ENCODE data around the gene VPS50. TPM values are rescaled to one million over a fixed set of nuclear protein-coding genes. Genes with fewer than 3 reads are reported as not detected.

The VPS50 gene
- total and polyA plus RNA-seq, 4 donors: 28.7 to 95.4 (median 39.3) TPM

- H3K9me3 ChIP-seq (ENCODE audit: control insufficient read depth, insufficient read depth, low read length): no peaks in the 10 kb centered on the region
- no peaks in the 10 kb centered on the region for H3K27me3 ChIP-seq (ENCODE audit: control insufficient read depth, insufficient read depth, low read length)
- DNase-seq (ENCODE audit: low read depth in 4 of 6, low spot score in 6 of 6): peak in 1 of 6 donors; percentile 2
- H3K36me3 ChIP-seq (ENCODE audit: control insufficient read depth, insufficient read depth, low read length): no peaks in the 10 kb centered on the region
- H3K4me1 ChIP-seq (ENCODE audit: control insufficient read depth, insufficient read depth, low read length): no peaks in the 10 kb centered on the region
- H3K4me3 ChIP-seq (ENCODE audit: low read depth, low read length): no peak overlapping the region
- no peak overlapping the region for H3K27ac ChIP-seq (ENCODE audit: low read depth, low read length)
- WGBS (ENCODE audit: insufficient coverage): no CpG with 5 or more reads among the region's 1 CpG
Measured at GRCh38 chr7:93284908-93285307, 52.7 kb downstream of the VPS50 start.

- no peaks in the 10 kb centered on the region for H3K4me1 ChIP-seq (ENCODE audit: control insufficient read depth, insufficient read depth, low read length)
- H3K36me3 ChIP-seq (ENCODE audit: control insufficient read depth, insufficient read depth, low read length): no peaks in the 10 kb centered on the region
- no peaks in the 10 kb centered on the region for H3K9me3 ChIP-seq (ENCODE audit: control insufficient read depth, insufficient read depth, low read length)
- H3K4me3 ChIP-seq (ENCODE audit: low read depth, low read length): no peak overlapping the region
- no peaks in the 10 kb centered on the region for H3K27me3 ChIP-seq (ENCODE audit: control insufficient read depth, insufficient read depth, low read length)
- DNase-seq (ENCODE audit: low read depth in 4 of 6, low spot score in 6 of 6): no peak
- WGBS (ENCODE audit: insufficient coverage): no CpG with 5 or more reads among the region's 2 CpGs
- no peak overlapping the region for H3K27ac ChIP-seq (ENCODE audit: low read depth, low read length)
Measured at GRCh38 chr7:93293229-93293628, 61.1 kb downstream of the VPS50 start.

GRCh38 chr7:93298206-93298605 is 66.0 kb downstream of the VPS50 start:
- Histone ChIP-seq H3K4me1 (ENCODE audit: control insufficient read depth, insufficient read depth, low read length) (no peaks in the 10 kb centered on the region), H3K27me3 (ENCODE audit: control insufficient read depth, insufficient read depth, low read length) (no peaks in the 10 kb centered on the region)
- WGBS (ENCODE audit: insufficient coverage): no CpG with 5 or more reads among the region's 1 CpG

GRCh38 chr7:93298671-93299070 is 66.5 kb downstream of the VPS50 start:
- Histone ChIP-seq H3K36me3 (ENCODE audit: control insufficient read depth, insufficient read depth, low read length) (no peaks in the 10 kb centered on the region), H3K27ac (ENCODE audit: low read depth, low read length) (no peak overlapping the region), H3K27me3 (ENCODE audit: control insufficient read depth, insufficient read depth, low read length) (no peaks in the 10 kb centered on the region), H3K9me3 (ENCODE audit: control insufficient read depth, insufficient read depth, low read length) (no peaks in the 10 kb centered on the region), H3K4me1 (ENCODE audit: control insufficient read depth, insufficient read depth, low read length) (no peaks in the 10 kb centered on the region), H3K4me3 (ENCODE audit: low read depth, low read length) (no peak overlapping the region)
- 100% methylated on average over 1 of the region's 2 CpGs for WGBS (ENCODE audit: insufficient coverage)
- DNase-seq (ENCODE audit: low read depth in 4 of 6, low spot score in 6 of 6): no peak

More at GRCh38 chr7:93298206-93298605, 66.0 kb downstream of the VPS50 start:
- Histone ChIP-seq H3K27ac (ENCODE audit: low read depth, low read length) (no peak overlapping the region), H3K9me3 (ENCODE audit: control insufficient read depth, insufficient read depth, low read length) (no peaks in the 10 kb centered on the region), H3K36me3 (ENCODE audit: control insufficient read depth, insufficient read depth, low read length) (no peaks in the 10 kb centered on the region), H3K4me3 (ENCODE audit: low read depth, low read length) (no peak overlapping the region)
- no peak for DNase-seq (ENCODE audit: low read depth in 4 of 6, low spot score in 6 of 6)

GRCh38 chr7:93301736-93302135 is 69.6 kb downstream of the VPS50 start:
- Histone ChIP-seq H3K4me3 (ENCODE audit: low read depth, low read length) (no peak overlapping the region), H3K9me3 (ENCODE audit: control insufficient read depth, insufficient read depth, low read length) (no peaks in the 10 kb centered on the region), H3K27me3 (ENCODE audit: control insufficient read depth, insufficient read depth, low read length) (no peaks in the 10 kb centered on the region), H3K36me3 (ENCODE audit: control insufficient read depth, insufficient read depth, low read length) (no peaks in the 10 kb centered on the region), H3K4me1 (ENCODE audit: control insufficient read depth, insufficient read depth, low read length) (no peaks in the 10 kb centered on the region), H3K27ac (ENCODE audit: low read depth, low read length) (no peak overlapping the region)
- 67% methylated on average over 1 of the region's 2 CpGs for WGBS (ENCODE audit: insufficient coverage)
- DNase-seq (ENCODE audit: low read depth in 4 of 6, low spot score in 6 of 6): no peak

- WGBS (ENCODE audit: insufficient coverage): 91% methylated on average over 4 of the region's 5 CpGs
- no peaks in the 10 kb centered on the region for H3K9me3 ChIP-seq (ENCODE audit: control insufficient read depth, insufficient read depth, low read length)
- DNase-seq (ENCODE audit: low read depth in 4 of 6, low spot score in 6 of 6): no peak
Measured at GRCh38 chr7:93307131-93307660, 75.0 kb downstream of the VPS50 start.

GRCh38 chr7:93307943-93308342 is 75.8 kb downstream of the VPS50 start:
- Histone ChIP-seq H3K27ac (ENCODE audit: low read depth, low read length) (no peak overlapping the region), H3K4me1 (ENCODE audit: control insufficient read depth, insufficient read depth, low read length) (no peaks in the 10 kb centered on the region), H3K4me3 (ENCODE audit: low read depth, low read length) (no peak overlapping the region), H3K36me3 (ENCODE audit: control insufficient read depth, insufficient read depth, low read length) (no peaks in the 10 kb centered on the region), H3K27me3 (ENCODE audit: control insufficient read depth, insufficient read depth, low read length) (no peaks in the 10 kb centered on the region), H3K9me3 (ENCODE audit: control insufficient read depth, insufficient read depth, low read length) (no peaks in the 10 kb centered on the region)
- no peak for DNase-seq (ENCODE audit: low read depth in 4 of 6, low spot score in 6 of 6)
- no CpG with 5 or more reads among the region's 1 CpG for WGBS (ENCODE audit: insufficient coverage)

More at GRCh38 chr7:93307131-93307660, 75.0 kb downstream of the VPS50 start:
- H3K4me1 ChIP-seq (ENCODE audit: control insufficient read depth, insufficient read depth, low read length): no peaks in the 10 kb centered on the region
- no peak overlapping the region for H3K4me3 ChIP-seq (ENCODE audit: low read depth, low read length)
- no peaks in the 10 kb centered on the region for H3K36me3 ChIP-seq (ENCODE audit: control insufficient read depth, insufficient read depth, low read length)
- no peaks in the 10 kb centered on the region for H3K27me3 ChIP-seq (ENCODE audit: control insufficient read depth, insufficient read depth, low read length)
- H3K27ac ChIP-seq (ENCODE audit: low read depth, low read length): no peak overlapping the region

GRCh38 chr7:93310346-93310745 is 78.2 kb downstream of the VPS50 start:
- Histone ChIP-seq H3K27ac (ENCODE audit: low read depth, low read length) (no peak overlapping the region), H3K4me1 (ENCODE audit: control insufficient read depth, insufficient read depth, low read length) (no peaks in the 10 kb centered on the region), H3K36me3 (ENCODE audit: control insufficient read depth, insufficient read depth, low read length) (no peaks in the 10 kb centered on the region), H3K27me3 (ENCODE audit: control insufficient read depth, insufficient read depth, low read length) (no peaks in the 10 kb centered on the region), H3K9me3 (ENCODE audit: control insufficient read depth, insufficient read depth, low read length) (no peaks in the 10 kb centered on the region), H3K4me3 (ENCODE audit: low read depth, low read length) (no peak overlapping the region)
- 96% methylated on average over 4 of the region's 4 CpGs for WGBS (ENCODE audit: insufficient coverage)
- DNase-seq (ENCODE audit: low read depth in 4 of 6, low spot score in 6 of 6): no peak

- Histone ChIP-seq H3K9me3 (ENCODE audit: control insufficient read depth, insufficient read depth, low read length) (no peaks in the 10 kb centered on the region), H3K4me1 (ENCODE audit: control insufficient read depth, insufficient read depth, low read length) (no peaks in the 10 kb centered on the region), H3K36me3 (ENCODE audit: control insufficient read depth, insufficient read depth, low read length) (no peaks in the 10 kb centered on the region), H3K27ac (ENCODE audit: low read depth, low read length) (no peak overlapping the region), H3K4me3 (ENCODE audit: low read depth, low read length) (no peak overlapping the region), H3K27me3 (ENCODE audit: control insufficient read depth, insufficient read depth, low read length) (no peaks in the 10 kb centered on the region)
- no CpG with 5 or more reads among the region's 3 CpGs for WGBS (ENCODE audit: insufficient coverage)
- no peak for DNase-seq (ENCODE audit: low read depth in 4 of 6, low spot score in 6 of 6)
Measured at GRCh38 chr7:93314449-93314848, 82.3 kb downstream of the VPS50 start.

- WGBS (ENCODE audit: insufficient coverage): 100% methylated on average over 2 of the region's 2 CpGs
Measured at GRCh38 chr7:93315896-93316295, 83.7 kb downstream of the VPS50 start.

More at GRCh38 chr7:93315896-93316295, 83.7 kb downstream of the VPS50 start:
- H3K9me3 ChIP-seq (ENCODE audit: control insufficient read depth, insufficient read depth, low read length): no peaks in the 10 kb centered on the region
- H3K4me1 ChIP-seq (ENCODE audit: control insufficient read depth, insufficient read depth, low read length): no peaks in the 10 kb centered on the region
- H3K27ac ChIP-seq (ENCODE audit: low read depth, low read length): no peak overlapping the region
- H3K27me3 ChIP-seq (ENCODE audit: control insufficient read depth, insufficient read depth, low read length): no peaks in the 10 kb centered on the region
- H3K36me3 ChIP-seq (ENCODE audit: control insufficient read depth, insufficient read depth, low read length): peaks cover 4% of the 10 kb centered on the region
- DNase-seq (ENCODE audit: low read depth in 4 of 6, low spot score in 6 of 6): no peak
- no peak overlapping the region for H3K4me3 ChIP-seq (ENCODE audit: low read depth, low read length)

Measured in spinal cord (tissue), 10 donors.